Hepatic stellate cell (primary cell): Measurements from ENCODE around the gene PRDM1.

Experiments used
- DNase-seq: peaks from one replicate; pipeline ENCODE4 v3.0.0; 2011; ENCODE audit warnings: low spot score

The PRDM1 gene

DNA sequence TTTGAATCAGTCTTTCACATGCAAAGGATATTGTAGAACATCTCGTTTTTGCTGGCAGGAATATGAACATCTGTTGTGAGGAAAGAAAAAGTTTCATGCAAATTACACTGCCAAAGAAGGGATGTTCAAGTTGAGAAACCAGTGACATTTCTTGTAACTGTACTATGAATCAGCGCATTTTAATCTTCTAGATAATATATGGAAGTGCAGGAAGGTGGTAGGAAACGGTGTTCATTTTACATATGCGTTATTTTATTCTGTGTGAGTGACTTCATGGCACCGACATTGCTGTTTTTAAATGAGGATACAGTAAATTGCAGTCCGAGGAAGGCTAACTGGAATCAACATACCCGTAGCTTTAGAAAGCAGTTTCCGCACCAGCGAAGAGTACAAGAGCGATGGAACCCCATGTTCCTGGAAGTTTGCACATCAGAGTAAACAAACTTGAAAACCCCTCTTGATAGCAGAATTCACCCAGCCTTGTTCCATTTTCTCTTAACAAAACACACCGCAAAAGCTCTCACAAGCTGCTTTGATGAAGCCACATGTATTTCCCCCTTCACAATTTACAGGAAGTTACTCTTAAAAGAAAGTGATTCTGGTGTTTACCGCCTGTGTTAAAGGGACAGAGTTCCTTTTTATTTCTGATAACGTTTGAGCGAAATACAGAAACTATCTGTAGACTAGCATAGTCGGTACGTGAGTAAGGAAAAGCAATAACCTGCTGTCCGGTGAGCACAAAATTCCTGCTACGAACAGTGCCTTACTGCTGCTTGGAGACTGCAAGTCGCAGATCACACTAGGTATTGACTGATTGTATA lies 11.5 kb downstream of the PRDM1 start:
- DNase-seq = no peak

- peak; percentile 52 for DNase-seq
Measured at GRCh38 chr6:106098383-106099234, 12.5 kb downstream of the PRDM1 start.

DNA sequence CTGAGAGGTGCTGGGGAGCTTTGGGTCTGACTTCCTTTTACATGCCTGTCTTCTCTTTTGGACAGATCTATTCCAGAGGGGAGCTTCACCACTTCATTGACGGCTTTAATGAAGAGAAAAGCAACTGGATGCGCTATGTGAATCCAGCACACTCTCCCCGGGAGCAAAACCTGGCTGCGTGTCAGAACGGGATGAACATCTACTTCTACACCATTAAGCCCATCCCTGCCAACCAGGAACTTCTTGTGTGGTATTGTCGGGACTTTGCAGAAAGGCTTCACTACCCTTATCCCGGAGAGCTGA lies 13.1 kb downstream of the PRDM1 start:
- DNase-seq = no peak

DNA sequence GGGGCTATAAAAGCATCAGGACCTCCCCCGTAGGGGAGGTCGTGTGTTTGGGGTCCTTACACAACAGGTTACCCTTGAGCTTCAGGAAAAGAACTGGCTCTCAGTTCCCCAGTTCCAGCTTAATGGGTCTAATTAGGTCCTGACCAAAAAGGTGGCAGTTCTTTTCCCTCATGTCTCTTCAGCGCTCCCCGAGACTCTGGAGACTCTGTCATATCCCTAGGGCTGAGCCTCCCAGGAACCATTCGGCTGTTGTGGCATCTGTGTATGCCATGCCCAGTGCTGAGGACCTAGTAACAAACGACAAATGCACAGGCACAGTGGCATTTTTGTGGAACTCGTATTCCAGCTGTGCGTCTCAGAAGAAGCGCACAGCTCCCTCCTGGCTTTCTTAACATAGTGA lies 14.6 kb downstream of the PRDM1 start:
- DNase-seq = no peak

DNA sequence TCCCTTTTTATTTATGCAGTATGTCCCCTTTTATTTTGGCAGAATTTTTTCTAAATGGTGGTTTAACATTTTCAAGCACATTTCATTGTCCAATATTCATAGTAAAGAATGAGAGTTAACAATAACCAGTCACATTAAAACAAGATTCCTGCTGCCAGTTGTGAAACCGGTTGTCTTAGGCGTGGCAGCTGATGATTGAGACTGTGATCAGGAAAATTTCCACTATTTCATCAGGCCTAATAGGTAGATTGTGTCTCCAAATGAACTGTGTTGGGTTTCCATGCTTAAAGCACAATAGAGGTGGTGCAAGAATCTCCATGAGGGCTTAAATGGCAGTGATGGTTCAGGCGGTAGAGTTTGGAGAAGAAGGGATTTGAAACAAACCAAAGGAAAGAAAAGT lies 15.3 kb downstream of the PRDM1 start:
- DNase-seq = no peak

DNA sequence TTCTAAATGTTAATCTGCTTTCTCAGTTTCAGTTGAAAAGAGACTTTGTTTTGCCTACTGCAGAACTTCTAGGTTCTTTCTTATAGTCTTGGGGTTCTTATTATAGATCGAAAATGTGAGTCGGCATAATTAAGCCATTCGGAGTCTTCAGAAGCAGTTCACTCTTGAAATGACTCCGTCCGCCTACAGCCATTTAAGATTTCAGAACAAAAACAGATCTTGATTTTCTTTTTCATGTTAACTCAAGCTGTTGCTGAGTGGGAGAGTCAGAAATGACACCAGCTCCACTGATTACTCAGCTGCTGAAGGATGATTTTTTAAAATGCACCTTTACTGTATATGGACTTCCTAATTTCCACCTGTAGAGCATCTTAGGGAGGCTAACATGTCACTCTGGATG lies 15.9 kb downstream of the PRDM1 start:
- DNase-seq = no peak

DNA sequence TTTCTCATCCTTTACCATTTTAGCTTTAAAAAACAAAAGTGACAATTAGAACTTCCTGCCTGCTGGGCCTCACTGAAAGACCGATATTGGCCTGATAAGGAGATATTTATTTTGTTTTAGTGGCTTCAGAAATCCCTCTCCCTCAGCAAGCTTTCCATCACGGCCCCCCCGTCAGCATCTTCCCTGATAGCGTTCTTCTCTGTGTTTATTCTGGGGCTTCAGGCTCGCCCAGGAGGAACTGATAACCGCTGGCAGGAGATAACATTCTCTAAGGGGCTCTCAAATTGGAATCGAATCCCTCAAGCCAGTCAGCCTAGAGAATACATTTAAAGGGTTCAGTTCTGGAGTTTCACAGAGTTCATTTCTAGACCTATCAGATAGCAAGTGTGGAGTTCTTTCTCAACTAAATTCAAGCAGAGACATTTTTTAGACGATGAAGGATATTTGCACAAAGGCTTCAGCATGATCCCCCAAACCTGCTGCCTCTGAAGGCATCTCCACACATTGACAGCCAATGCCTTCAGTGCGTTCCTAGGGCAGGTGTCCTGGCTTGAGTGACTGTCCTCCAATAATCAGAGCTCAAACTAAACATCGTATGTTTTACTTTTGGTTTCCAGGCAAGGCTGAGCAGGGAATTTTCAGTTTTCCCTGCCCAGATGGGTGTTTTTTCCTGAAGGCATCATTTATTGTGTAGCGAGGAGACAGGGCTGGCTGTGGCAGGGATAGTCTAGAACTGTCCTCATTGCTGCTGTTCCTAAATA lies 17.0 kb downstream of the PRDM1 start:
- no peak for DNase-seq

DNA sequence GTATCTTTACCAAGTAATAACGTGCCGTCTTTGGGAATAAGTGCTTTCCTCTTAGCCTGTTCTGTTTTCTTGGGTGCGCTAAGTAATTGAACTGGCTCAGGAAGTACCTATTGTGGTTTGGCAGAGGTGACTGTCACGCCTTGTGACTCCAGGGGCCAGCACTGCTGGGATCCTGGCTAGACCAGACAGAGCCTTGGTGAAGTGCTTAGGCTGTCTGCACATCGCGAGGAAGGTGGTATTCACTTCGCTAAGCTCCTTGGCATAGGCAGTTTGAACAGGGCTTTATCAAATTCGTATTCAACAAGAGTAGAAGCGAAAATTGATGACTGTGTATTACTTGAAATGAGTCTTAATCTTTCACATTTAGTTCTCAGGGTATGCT lies 17.6 kb downstream of the PRDM1 start:
- DNase-seq = no peak

DNA sequence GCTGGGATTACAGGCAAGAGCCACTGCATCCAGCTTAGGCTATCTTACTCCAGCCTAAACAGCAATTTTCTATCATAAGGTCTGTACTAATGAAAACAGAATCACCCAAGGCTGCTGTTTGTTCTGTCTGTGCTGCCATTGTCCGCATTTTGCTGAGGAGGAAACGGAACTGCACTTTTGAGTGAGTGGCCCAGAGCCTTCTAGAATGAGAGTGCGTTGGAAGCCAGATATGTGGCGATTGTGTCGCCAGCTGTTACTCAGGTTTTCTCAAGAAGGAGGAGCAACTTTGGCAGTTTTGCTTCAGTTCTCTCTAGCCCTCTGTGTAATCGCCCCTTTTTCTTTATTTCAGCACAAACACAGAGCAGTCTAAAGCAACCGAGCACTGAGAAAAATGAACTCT lies 18.3 kb downstream of the PRDM1 start:
- no peak for DNase-seq

DNA sequence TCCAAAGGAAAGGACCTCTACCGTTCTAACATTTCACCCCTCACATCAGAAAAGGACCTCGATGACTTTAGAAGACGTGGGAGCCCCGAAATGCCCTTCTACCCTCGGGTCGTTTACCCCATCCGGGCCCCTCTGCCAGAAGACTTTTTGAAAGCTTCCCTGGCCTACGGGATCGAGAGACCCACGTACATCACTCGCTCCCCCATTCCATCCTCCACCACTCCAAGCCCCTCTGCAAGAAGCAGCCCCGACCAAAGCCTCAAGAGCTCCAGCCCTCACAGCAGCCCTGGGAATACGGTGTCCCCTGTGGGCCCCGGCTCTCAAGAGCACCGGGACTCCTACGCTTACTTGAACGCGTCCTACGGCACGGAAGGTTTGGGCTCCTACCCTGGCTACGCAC lies 18.8 kb downstream of the PRDM1 start:
- DNase-seq = no peak

DNA sequence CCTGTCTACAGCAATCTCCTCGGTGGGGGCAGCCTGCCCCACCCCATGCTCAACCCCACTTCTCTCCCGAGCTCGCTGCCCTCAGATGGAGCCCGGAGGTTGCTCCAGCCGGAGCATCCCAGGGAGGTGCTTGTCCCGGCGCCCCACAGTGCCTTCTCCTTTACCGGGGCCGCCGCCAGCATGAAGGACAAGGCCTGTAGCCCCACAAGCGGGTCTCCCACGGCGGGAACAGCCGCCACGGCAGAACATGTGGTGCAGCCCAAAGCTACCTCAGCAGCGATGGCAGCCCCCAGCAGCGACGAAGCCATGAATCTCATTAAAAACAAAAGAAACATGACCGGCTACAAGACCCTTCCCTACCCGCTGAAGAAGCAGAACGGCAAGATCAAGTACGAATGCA lies 19.4 kb downstream of the PRDM1 start:
- no peak for DNase-seq

- no peak for DNase-seq
Measured at GRCh38 chr6:106106276-106107042, 20.3 kb downstream of the PRDM1 start.

- DNase-seq = no peak
Measured at GRCh38 chr6:106107043-106107613, 21.0 kb downstream of the PRDM1 start.

GRCh38 chr6:106108129-106108528 lies 22.0 kb downstream of the PRDM1 start:
- DNase-seq = no peak

- DNase-seq = no peak
Measured at GRCh38 chr6:106109029-106109428, 22.9 kb downstream of the PRDM1 start.

DNA sequence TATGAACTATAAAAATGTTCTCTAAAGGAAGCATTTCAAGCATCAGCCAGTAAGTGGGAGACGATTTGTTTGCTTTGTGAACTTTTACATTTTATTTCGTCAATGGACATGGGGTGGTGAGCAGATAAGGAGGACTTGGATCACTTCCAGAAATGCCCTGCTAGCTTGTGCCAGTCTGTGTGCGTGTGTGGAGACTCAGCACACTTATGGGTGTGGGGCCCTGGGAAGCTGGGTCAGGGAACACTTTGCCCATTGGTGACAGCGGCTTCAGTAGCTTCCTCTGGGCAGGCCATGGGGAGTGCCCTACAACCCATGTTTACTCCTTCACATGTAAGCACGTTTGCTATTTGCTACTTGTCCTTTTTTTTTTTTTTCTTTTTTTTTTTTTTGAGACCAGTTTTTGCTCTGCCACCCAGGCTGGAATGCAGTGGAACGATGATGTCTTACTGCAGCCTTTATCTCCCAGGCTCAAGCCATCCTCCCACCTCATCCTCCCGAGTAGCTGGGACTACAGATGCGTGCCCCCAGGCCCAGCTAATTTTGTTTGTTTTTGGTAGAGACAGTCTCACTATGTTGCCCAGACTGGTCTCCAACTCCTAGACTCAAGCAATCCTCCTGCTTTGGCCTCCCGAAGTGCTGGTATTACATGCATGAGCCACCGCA lies 24.2 kb downstream of the PRDM1 start:
- no peak for DNase-seq

DNA sequence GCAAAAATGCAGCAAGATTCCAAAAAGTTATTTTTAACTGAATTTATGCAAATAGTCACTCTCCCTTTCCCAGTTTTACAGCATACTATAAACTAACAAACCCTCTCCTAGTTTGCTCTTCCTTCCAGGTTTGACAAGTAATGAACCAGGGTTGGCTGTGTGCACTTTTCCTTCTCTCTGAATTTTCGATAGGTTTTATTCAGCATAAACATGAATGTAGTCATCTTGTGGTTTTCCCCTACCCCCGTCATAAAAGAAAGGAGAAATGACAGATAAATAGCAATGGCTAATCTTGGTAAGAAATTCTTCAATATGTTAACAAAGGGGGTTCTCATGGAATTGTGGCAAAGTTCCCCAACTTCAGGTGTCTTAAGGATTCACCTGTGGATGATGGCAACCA lies 26.3 kb downstream of the PRDM1 start:
- no peak for DNase-seq

DNA sequence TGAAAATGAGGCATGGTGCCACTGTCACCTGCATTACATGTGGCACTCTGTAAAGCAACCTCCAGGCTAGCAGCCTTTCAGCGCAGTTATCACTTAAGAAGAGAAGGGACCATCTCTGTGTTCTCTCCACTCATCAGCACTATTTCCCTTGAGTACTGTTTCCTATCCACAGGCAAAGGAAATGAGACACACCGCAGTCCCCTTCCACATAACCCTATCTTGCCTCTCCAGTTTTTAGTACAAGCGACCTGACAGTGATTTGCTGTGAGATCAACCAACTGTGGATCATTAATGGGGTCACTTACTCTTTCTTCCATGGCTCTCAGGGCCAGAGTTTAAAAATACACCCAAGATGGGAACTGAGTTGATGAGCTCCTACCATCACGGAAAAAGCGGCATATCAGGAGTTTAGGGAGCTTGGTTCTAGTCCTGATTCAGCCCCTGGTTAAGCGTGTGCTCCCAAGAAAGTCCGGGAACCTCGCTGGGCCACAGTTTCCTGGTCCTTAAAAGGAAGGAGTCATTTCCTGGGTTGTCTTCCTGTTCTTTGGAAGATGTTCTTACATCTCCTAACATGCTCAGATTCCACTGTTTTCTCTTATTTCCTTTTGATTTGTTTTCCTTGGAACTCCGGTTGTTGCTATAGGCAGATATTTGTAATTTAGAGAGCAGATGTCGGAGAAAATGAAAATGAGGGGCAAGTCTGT lies 27.3 kb downstream of the PRDM1 start:
- no peak for DNase-seq

- no peak for DNase-seq
Measured at GRCh38 chr6:106114492-106114891, 28.4 kb downstream of the PRDM1 start.

- DNase-seq = no peak
Measured at GRCh38 chr6:106115286-106115685, 29.1 kb downstream of the PRDM1 start.
